K562 (cell line): ENCODE results near the gene ERP29. TPM values are rescaled to one million over a fixed set of nuclear protein-coding genes. Genes with fewer than 3 reads are reported as not detected.

Source experiments
- ARHGAP35 ChIP-seq: fragments of 450-650 bp; IDR thresholded peaks from 2 replicates; pipeline ENCODE4 v1.6.1; 2018; ENCODE audit not compliant: partially characterized antibody
- ARNT ChIP-seq, 2 experiments: fragments of 450-650 bp; IDR thresholded peaks; 2 replicates each; pipeline ENCODE4 v1.6.1; 2016; ENCODE audit warnings: mild to moderate bottlenecking in 1 of 2
- EGR1 ChIP-seq: fragments of 450-650 bp; conservative IDR thresholded peaks from 2 replicates; pipeline ENCODE4 v1.6.1; 2017; ENCODE audit warnings: mild to moderate bottlenecking
- KAT8 ChIP-seq: fragments of 450-650 bp; IDR thresholded peaks from 2 replicates; pipeline ENCODE4 v1.6.1; 2016; ENCODE audit warnings: low read depth, mild to moderate bottlenecking
- MLX ChIP-seq, 2 experiments: fragments of 450-650 bp in 1 of 2; sonication (generic) in 1 of 2; formaldehyde crosslinking; conservative IDR thresholded peaks; 2 replicates each; pipeline versions ENCODE4 v1.4.0 to v1.8.1; 2020 to 2022; ENCODE audit warnings: mild to moderate bottlenecking in 1 of 2, missing genetic modification reagents in 1 of 2
- NFE2L1 ChIP-seq: fragments of 450-650 bp; IDR thresholded peaks from 2 replicates; pipeline ENCODE4 v1.6.1; 2016; ENCODE audit warnings: missing genetic modification characterization, low read depth, mild to moderate bottlenecking, missing compliant biosample characterization, moderate library complexity, borderline replicate concordance
- POLR2AphosphoS2 ChIP-seq: IDR thresholded peaks from 2 replicates; pipeline ENCODE4 v1.6.1; 2012; ENCODE audit warnings: low read length, improper control_type of control experiment
- RBM39 ChIP-seq: fragments of 200-400 bp; formaldehyde crosslinking; optimal IDR thresholded peaks from 2 replicates; pipeline ENCODE3; 2018; ENCODE audit warnings: low read depth, low read length
- RFX5 ChIP-seq: IDR thresholded peaks from 2 replicates; pipeline ENCODE4 v1.6.1; 2011; ENCODE audit warnings: low read depth, mild to moderate bottlenecking, improper control_type of control experiment, low read length
- SIX5 ChIP-seq, 2 experiments: IDR thresholded peaks; 2 replicates each; pipeline ENCODE4 v1.6.1; 2011; ENCODE audit warnings: low read length in 2 of 2, borderline replicate concordance in 1 of 2, low read depth in 1 of 2, mild to moderate bottlenecking in 1 of 2, moderate library complexity in 1 of 2; ENCODE audit not compliant: insufficient read depth in 1 of 2
- SMAD3 ChIP-seq: fragments of 450-650 bp; formaldehyde crosslinking; conservative IDR thresholded peaks from 2 replicates; pipeline ENCODE4 v1.4.0; 2020; ENCODE audit warnings: mild to moderate bottlenecking
- TRIM25 ChIP-seq: fragments of 450-650 bp; IDR thresholded peaks from 2 replicates; pipeline ENCODE4 v1.7.0; 2016; ENCODE audit warnings: borderline replicate concordance
- WHSC1 ChIP-seq: IDR thresholded peaks from one replicate; pipeline ENCODE4 v1.6.1; 2012; ENCODE audit warnings: low read length, control low read depth, inconsistent platforms
- XRCC4 ChIP-seq: IDR thresholded peaks from one replicate; pipeline ENCODE4 v1.6.1; 2011; ENCODE audit not compliant: insufficient read depth, insufficient read length; ENCODE audit errors: extremely low read depth
- ZBTB43 ChIP-seq: sonication (generic); formaldehyde crosslinking; IDR thresholded peaks from 2 replicates; pipeline ENCODE4 v1.8.0; 2023; ENCODE audit warnings: mild to moderate bottlenecking, missing genetic modification reagents
- ZC3H8 ChIP-seq: fragments of 450-650 bp; IDR thresholded peaks from 2 replicates; pipeline ENCODE4 v1.6.1; 2017
- ZKSCAN8 ChIP-seq: fragments of 200-800 bp; sonication (Bioruptor generic); IDR thresholded peaks from 2 replicates; pipeline ENCODE4 v1.6.1; 2016; ENCODE audit warnings: missing genetic modification characterization, missing compliant biosample characterization
- ZNF699 ChIP-seq: fragments of 250-450 bp; sonication (Bioruptor Pico); IDR thresholded peaks from 2 replicates; pipeline ENCODE4 v1.8.0; 2021; ENCODE audit warnings: mild to moderate bottlenecking, moderate library complexity; ENCODE audit not compliant: insufficient replicate concordance
- polyA plus RNA-seq, 8 experiments: library from polyadenylated mRNA; depleted of rRNA in 4 of 8; stranded (reverse) in 5 of 8; unstranded in 3 of 8; fragments of >200 nt; fragmentation: Nextera tagmentation in 2 of 8; fragmentation: Illumina TruSeq in 1 of 8; extraction: Ambion mirVana in 2 of 8; extraction: Trizol in 1 of 8; gene quantifications; 2 replicates each; pipeline versions ENCODE4 v1.2.1 to v1.2.3, GENCODE V29; 2011 to 2014; ENCODE audit warnings: inconsistent platforms in 1 of 8, missing spikeins in 1 of 8
- total RNA-seq, 7 experiments: library from RNA; depleted of rRNA in 6 of 7; stranded (reverse); fragments of >200 nt in 6 of 7; fragmentation: Illumina TruSeq in 2 of 7; extraction: Trizol in 2 of 7; gene quantifications; 2 replicates each; pipeline versions ENCODE4 v1.2.1 to v1.2.3, GENCODE V29; 2011 to 2021; ENCODE audit warnings: low replicate concordance in 1 of 7
- TF ChIP-seq, protein P1 (sequence below): fragments of 250-450 bp; sonication (Bioruptor Pico); IDR thresholded peaks from 2 replicates; pipeline ENCODE4 v1.8.0; 2021; ENCODE audit warnings: moderate library complexity, mild to moderate bottlenecking, inconsistent platforms
- TF ChIP-seq, protein P2 (sequence below): fragments of 450-650 bp; formaldehyde crosslinking; IDR thresholded peaks from 2 replicates; pipeline ENCODE4 v1.4.0; 2022; ENCODE audit warnings: missing genetic modification characterization

Gene ERP29
- total and polyA plus RNA-seq, 9 of the 15 experiments (the other 6 are each of a cell fraction or from before 2014, with no cell fraction given) = 42.4 to 146 (median 111) TPM

DNA sequence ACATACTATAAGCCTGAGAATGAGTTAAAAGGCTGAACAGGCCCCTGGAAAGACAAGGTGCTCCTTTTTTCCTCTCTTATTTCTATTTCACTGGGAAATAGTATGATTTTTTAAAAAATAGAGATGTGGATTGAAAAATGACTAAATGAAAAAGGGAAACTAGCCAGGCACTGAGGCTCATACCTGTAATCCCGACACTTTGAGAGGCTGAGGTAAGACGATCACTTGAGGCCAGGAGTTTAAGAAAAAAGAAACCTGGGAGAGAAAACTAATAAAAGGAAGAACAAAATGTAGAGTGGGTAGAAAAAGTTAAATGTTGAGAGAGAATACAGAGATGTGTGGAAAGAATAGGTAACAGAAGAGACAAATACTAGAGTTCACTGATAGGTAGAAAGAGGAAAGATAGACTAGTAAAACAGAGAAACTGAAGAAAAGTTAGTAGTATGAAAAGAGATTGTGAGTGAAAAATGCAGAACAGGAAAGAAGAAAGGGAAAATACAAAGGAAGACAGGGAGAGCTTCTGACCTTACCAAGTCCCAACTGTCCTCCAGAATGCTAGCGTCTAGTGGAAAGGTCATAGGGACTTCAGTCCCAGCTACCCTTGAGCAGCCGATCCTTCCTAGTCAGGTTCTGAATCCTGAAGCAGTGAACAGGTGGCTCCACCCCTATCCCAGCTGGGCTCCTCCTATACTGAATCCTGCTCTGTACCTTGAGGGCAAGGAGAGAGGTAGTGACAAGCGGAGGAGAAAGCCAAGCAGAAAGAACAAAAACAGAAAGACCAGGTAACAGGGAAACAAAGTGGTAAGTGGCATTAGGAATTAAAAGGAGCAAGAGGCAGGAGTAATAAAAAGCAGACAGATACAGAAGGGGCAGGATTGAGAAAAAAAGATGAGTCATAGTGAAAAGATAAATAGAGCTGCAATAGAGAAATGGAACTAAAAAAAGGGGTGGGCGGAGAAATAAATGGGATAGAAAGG, 7.5 kb upstream of the ERP29 start (continued):
- TF ChIP-seq ZNF699 (CRISPR knock-in tag) (no peak), ZC3H8 (peak; percentile 23; the same call in 1 of the 2 replicates), XRCC4 (no peak), ARNT (IDR thresholded peaks at IDR 0.05) (no peak; a peak in 1 of 4 replicates), ARHGAP35 (no peak), KAT8 (no peak), POLR2AphosphoS2 (no peak), NFE2L1 (tag) (peak; percentile 85), SMAD3 (CRISPR knock-in tag) (no peak), MLX (CRISPR knock-in tag; conservative IDR thresholded peaks at IDR 0.05) (no peak), ZKSCAN8 (CRISPR knock-in tag) (no peak), RFX5 (no peak), EGR1 (no peak; the same call in 1 of the 2 replicates), SIX5 (IDR thresholded peaks at IDR 0.05; ENCODE audit: borderline replicate concordance in 1 of 2, insufficient read depth in 1 of 2, low read depth in 1 of 2, low read length in 2 of 2) (no peak), WHSC1 (no peak), TRIM25 (peak; percentile 74; the same call in 1 of the 2 replicates), RBM39 (no peak), ZBTB43 (CRISPR knock-in tag) (no peak)
- TF ChIP-seq, protein P1, sequence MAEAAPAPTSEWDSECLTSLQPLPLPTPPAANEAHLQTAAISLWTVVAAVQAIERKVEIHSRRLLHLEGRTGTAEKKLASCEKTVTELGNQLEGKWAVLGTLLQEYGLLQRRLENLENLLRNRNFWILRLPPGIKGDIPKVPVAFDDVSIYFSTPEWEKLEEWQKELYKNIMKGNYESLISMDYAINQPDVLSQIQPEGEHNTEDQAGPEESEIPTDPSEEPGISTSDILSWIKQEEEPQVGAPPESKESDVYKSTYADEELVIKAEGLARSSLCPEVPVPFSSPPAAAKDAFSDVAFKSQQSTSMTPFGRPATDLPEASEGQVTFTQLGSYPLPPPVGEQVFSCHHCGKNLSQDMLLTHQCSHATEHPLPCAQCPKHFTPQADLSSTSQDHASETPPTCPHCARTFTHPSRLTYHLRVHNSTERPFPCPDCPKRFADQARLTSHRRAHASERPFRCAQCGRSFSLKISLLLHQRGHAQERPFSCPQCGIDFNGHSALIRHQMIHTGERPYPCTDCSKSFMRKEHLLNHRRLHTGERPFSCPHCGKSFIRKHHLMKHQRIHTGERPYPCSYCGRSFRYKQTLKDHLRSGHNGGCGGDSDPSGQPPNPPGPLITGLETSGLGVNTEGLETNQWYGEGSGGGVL (CRISPR knock-in tag) = no peak
- TF ChIP-seq, protein P2, sequence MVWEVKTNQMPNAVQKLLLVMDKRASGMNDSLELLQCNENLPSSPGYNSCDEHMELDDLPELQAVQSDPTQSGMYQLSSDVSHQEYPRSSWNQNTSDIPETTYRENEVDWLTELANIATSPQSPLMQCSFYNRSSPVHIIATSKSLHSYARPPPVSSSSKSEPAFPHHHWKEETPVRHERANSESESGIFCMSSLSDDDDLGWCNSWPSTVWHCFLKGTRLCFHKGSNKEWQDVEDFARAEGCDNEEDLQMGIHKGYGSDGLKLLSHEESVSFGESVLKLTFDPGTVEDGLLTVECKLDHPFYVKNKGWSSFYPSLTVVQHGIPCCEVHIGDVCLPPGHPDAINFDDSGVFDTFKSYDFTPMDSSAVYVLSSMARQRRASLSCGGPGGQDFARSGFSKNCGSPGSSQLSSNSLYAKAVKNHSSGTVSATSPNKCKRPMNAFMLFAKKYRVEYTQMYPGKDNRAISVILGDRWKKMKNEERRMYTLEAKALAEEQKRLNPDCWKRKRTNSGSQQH = 0 out of 2 replicates have a peak, but pooled peaks have one; percentile 59
